ENCODE measurements around the gene HGFAC.

Gene HGFAC

GRCh38 chr4:3464349-3464905, 22.7 kb downstream of the HGFAC start:
- DNase-seq, result no peak

- DNase-seq, result no peak
Measured at GRCh38 chr4:3464911-3465697, 23.3 kb downstream of the HGFAC start.

DNA sequence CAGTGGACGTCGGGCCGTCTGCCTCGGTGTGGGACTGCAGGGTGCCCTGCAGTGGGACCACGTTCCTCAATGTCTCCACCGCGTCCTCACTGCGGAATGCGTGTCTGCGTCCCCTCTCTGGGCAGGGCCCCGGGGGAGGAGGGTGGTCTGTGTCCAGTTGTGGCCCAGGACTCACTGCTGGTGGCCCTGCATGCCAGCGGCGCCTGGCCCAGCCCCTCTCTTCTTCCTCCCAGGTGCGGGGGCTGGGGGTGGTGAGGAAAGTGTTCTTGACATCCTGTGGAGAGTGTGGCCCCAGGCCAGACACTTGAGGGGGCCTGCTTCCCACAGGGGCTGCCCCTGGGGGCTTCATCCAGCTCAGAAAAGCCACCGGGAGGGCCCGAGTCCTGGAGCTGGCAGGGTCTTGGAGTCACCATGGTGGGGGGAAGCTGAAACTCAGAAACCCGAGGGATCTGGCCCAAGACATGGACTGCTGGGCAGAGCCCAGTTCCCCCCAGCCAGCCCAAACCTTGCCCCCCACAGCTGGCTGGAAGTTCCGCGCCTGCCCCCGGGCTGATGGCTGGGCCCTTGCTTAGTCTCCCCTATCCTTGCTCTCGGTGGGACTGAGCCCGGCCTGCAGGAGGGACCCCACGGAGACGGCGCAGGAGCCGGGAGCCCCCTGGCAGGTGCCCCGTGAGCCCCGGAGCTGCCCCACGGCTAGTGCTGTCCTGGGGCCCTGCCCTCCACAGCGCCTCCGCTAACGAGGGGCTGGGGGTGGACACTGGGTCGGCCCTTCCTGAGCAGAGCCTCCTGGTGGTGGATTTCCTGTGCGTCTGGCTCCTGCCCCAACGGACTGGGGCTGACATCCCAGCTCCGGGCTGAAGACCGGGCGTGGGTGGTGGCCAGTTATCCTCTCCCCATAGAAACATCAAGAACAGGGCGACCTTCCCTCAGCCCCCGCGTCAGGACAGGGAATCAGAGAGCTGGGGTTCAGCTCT, 24.2 kb downstream of the HGFAC start:
- DNase-seq, result no peak

- no peak for DNase-seq
Measured at GRCh38 chr4:3466691-3467600, 25.2 kb downstream of the HGFAC start.

GRCh38 chr4:3467601-3468031, 25.8 kb downstream of the HGFAC start:
- no peak for DNase-seq

DNA sequence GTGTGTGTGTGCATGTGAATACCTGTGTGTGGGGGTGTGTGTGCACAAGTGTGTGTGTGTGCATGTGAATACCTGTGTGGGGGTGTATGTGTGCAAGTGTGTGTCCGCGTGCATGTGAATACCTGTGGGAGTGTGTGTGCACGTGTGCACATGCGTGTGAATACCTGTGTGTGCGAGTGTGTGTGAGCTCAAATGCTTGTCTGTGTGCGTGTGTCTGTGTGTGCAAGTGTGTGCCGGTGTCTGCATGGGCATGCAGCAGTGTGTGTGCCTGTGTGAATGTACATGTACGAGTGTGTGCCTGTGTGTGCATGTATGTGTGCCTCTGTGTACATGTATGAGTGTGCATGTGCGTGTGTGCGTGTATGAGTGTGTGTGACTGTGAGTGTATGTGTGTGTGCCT, 26.4 kb downstream of the HGFAC start:
- no peak for DNase-seq

DNA sequence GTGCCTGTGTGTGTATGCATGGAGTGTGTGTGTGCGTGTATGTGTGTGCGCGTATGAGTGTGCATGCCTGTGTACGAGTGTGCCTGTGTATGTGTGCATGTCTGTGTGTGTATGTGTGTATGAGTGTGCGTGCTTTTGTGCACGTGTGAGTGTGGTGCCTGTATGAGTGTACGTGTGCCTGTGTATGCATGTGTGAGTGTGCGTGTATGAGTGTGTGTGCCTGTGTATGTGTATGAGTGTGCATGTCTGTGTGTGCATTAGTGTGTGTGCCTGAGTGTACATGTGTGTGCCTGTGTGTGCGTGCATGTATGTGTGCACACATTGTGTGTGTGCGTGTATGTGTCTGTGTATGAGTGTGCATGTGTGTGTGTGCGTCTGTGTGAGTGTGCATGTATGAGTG, 27.0 kb downstream of the HGFAC start:
- DNase-seq, result no peak

GRCh38 chr4:3469386-3470243, 27.8 kb downstream of the HGFAC start:
- DNase-seq, result no peak

- no peak for DNase-seq
Measured at GRCh38 chr4:3470244-3471097, 28.7 kb downstream of the HGFAC start.

- no peak for DNase-seq
Measured at GRCh38 chr4:3471098-3471760, 29.5 kb downstream of the HGFAC start.

DNA sequence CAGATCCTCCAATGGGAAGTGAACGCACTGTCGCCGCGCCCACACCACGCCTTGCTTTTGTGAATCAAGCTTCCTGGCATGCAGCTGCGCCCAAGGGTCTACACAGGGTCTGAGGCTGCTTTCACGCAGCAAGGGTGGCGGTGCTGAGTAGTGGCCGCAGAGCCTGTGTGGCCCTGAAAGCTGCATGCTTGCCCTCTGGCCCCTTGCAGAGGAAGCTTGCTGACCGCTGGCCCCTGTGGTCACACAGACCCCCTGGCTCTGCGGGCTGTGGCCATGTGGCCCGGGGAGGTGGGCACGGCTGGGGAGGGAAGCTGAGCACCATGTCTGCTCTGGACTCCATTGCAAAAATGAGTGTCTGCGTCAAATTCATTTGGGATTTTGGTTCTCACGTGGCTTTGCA, 30.1 kb downstream of the HGFAC start:
- DNase-seq, result no peak

GRCh38 chr4:3472411-3473141, 30.8 kb downstream of the HGFAC start:
- DNase-seq, result no peak

DNA sequence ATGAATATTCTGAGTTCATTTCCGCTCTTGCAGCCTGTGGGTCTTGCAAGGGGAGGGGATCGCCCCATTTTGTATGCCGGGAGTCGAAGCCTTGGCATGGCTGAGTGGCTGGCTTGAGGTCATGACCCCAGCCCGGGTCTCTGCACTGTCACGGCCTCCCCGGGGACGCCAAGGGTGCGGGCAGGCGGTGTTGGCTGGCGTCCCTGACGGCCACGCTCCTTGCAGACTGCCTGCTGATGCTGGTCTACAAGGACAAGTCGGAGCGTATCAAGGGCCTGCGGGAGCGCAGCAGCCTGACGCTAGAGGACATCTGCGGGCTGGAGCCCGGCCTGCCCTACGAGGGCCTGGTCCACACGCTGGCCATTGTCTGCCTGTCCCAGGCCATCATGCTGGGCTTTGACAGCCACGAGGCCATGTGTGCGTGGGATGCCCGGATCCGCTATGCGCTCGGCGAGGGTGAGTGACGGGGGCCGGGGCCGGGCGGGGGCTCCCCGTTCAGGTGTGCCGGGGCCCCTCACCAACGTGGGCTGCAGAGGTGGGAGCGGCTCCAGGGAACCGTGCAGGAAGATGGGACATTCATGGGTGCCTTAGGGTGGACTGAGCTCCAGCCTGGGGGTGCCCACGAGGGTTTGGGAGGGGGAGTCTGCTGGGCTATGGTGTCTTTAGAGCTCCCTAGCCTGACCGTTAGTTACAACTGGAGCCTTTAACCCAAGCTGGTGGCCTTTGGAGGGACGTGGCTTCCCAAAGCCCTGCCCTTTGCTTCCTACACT, 31.6 kb downstream of the HGFAC start:
- no peak for DNase-seq

DNA sequence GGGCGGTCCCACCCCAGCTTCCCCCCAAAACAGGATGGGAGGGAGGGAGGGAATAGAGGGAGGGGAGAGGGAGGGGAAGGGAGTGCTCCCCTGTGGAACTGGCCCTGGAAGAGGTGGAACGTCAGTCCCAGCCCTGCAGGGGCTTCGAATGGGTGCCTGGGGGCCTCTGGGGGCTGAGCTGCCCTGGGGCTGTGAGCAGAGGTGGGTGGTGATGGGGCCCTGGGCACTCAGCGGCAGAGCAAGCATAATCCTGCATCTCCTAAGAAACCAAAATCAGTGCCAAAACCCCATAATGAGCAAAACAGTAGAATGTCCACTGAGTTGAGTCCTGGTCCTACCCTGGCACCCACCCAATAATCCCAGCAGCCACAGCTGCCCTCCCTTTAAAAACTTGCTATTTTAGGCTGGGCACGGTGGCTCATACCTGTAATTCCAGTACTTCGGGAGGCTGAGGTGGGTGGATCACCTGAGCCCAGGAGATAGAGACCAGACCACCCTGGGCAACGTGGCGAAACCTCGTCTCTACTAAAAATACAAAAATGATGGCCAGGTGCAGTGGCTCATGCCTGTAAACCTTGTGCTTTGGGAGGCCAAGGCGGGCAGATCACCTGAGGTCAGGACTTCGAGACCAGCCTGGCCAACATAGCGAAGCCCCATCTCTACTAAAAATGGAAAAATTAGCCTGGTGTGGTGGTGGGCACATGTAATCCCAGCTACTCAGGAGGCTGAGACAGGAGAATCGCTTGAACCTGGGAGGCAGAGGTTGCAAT, 32.4 kb downstream of the HGFAC start:
- DNase-seq, result no peak

DNA sequence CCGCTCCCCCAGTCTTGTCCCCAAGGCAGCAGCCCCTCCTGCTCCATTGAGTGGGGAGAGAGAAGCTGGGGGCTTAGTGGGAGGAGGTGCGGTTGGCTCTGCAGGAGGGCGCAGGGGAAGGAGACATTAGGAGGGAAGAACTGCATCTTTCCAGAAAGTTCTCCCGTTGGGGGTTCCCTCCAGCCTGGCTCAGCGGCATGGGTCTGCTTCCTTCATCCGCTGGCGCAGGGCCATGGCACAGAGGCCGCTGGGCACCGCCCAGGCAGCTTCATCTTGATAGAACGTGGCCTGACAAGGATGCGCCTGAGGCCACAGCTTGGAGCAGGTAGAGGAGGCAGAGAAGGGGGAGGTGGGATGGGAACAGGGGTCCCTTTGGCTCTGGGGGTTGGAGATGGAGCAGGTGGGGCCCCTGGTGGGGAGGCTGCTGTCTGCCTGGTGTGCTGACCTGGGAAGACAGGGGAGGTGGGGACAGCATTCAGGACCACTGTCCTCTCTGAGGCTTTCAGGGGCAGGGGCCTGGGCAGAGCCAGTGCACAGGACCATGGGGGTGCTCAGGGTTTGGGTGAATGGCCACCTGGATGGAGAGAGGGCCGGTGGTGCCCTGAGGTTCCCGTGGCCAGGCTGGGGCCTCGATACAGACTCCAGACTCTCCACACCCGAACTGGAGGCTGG, 33.4 kb downstream of the HGFAC start:
- DNase-seq, result no peak

- no peak for DNase-seq
Measured at GRCh38 chr4:3475713-3476260, 34.0 kb downstream of the HGFAC start.

DNA sequence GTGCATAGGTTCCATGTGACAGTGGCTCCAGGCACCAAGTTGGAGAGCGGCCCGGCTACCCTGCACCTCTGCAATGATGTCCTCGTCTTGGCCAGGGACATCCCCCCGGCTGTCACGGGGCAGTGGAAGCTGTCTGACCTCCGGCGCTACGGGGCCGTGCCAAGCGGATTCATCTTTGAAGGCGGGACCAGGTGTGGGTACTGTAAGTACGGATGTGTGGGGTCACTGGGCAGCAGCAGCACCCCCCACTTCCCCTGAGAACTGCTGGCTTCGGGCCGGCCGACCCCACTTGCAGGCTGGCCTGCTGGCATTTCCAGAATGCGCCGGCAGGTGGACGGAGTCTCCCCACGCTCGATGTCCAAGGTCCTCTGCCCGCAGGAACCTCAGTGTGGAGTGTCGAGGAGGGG, 34.6 kb downstream of the HGFAC start:
- DNase-seq, result no peak

All from stimulated activated naive CD4-positive, alpha-beta T cell (primary cell).